HG03354 (cell line): ENCODE data around the gene EGF.
A peak's percentile ranks its signal among the peaks of the same experiment; 100 is the strongest.
"Not testable (repeated sequence)": the region's sequence is repeated elsewhere in the genome, so short reads cannot be mapped to it uniquely, and the experiment has no call there.

Source experiments
- ATAC-seq: cut with Tn5 transposase; IDR thresholded peaks from one replicate; pipeline ENCODE4 v1.9.1; 2021; ENCODE audit warnings: mild to moderate bottlenecking; ENCODE audit not compliant: unreplicated experiment, poor library complexity, severe bottlenecking

EGF gene

DNA sequence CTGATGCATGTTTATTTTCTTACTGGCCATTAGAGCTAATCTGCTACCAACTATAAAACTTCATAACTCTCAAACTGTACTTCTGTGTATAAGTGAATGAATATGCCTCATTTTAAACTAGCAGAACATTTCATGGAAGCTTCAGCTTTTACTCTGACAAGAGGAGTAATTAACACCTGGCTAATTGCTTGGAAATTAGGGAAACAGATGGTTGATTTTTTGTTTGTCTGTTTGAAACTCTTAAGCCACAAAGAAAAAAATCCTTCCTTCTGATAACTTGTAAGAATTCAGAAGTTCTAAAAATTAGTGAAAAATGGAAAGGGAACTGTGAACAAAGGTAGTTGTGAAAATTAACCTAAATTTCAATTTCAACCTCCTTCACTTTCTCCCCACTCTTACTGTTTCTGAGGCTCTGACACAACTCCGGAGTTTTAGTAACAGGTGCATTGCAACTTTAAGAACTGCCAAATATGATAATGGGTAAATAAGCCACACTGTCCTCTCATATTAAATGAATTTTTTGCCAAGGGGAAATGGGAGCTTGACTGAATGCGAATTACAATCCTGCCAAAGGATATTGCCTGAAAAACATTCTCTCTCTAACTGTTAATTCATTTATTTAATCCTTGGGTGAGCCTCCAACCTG lies 1.0 kb downstream of the EGF start:
- no peak for ATAC-seq

GRCh38 chr4:109914322-109914721 lies 1.6 kb downstream of the EGF start:
- ATAC-seq = no peak

- ATAC-seq = no peak
These were observed 2.8 kb downstream of the EGF start for GRCh38 chr4:109915385-109916026.

- no peak for ATAC-seq
These were observed 3.3 kb downstream of the EGF start for GRCh38 chr4:109916027-109916409.

DNA sequence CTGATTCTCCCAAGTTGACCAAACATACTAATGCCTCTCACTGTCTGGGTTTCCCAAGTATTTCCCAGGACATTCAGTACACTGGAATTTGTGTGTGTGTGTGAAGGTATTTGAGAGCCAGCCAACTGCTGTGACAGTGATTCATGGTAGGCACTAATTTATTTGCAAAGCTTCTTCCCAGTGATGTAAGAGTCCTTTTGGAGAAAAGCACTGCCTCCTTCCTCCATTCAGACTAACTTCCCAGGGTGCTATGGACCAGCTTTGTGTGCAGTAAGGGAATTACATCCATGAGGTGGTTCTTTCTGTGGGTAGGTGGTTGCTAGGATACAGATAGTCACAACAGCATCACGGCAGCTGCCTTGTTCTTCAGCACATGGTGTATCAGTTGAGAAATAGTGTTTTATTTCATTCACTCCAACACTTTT lies 8.7 kb downstream of the EGF start:
- ATAC-seq = no peak

- no peak for ATAC-seq
These were observed 12.7 kb downstream of the EGF start for GRCh38 chr4:109925396-109925795.

GRCh38 chr4:109928327-109929045 lies 15.8 kb downstream of the EGF start:
- ATAC-seq = no peak

GRCh38 chr4:109930464-109930863 lies 17.8 kb downstream of the EGF start:
- no peak for ATAC-seq

DNA sequence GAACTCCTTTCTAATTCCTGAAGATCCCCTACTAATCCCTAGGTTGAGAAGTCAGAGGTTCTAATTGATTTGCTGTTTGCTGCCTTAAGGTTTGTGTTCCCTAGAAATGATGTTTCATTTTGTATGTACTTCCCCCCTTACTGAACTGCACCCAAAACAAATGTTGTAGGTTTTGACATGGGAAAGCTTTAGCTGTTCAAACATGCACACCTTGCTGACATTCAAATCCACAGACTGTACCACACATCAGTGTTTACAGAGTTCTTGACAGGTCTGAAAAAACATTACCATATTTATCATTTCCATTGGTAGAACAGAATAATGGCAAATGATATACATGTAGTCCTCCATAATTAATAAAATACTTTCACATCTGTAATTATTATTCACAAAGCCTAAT lies 18.2 kb downstream of the EGF start:
- ATAC-seq = no peak

DNA sequence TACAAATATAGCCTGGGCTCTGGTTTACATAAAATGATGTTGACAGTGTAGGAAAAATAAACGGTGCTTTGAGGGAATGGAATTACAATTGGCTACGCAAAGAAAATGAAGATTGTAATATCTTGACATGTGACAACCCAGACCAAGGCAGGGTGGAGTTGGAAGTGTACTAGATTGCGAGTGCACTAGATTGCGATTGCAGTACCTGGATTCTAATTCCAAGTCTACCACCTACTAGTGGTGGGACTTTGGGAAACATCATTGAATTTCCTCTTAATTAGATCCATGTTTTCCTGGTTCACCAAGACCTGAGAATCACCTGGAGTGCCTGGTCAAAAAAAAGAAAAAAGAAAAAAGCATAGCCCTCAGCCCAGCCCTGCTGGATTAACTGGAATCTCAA lies 18.6 kb downstream of the EGF start:
- no peak for ATAC-seq

- ATAC-seq = not testable (repeated sequence)
These were observed 24.7 kb downstream of the EGF start for GRCh38 chr4:109937352-109937751.

- ATAC-seq = no peak
These were observed 26.5 kb downstream of the EGF start for GRCh38 chr4:109939190-109939589.

DNA sequence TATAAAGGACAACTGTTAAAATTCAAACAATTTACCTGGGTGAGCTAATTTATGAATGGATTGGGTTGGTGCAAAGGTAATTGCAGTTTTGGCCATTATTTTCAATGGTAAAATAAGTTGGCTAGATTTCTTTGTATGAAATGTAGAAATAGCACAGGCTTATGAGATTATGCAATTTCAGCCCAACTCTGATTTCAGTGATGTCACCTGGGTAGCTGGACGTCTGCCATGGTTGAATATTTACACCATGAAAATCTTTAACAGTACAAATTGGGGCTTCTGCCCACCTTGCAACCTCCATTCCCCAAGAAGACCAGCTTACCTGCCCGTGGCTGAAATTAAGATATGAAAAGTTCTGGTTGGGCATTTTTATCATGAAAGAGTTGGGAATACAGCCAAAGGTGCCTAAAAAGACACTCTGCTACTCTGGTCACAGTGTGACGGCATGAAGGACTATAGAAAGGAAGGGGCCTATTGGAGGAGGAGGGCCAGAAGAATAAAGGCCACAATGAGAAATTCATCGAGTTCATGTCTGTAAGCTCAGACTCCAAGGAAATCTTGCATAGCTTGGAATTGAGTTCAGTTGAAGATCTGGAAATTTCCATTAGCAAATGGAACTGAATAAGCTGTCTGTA lies 29.7 kb downstream of the EGF start:
- no peak for ATAC-seq

DNA sequence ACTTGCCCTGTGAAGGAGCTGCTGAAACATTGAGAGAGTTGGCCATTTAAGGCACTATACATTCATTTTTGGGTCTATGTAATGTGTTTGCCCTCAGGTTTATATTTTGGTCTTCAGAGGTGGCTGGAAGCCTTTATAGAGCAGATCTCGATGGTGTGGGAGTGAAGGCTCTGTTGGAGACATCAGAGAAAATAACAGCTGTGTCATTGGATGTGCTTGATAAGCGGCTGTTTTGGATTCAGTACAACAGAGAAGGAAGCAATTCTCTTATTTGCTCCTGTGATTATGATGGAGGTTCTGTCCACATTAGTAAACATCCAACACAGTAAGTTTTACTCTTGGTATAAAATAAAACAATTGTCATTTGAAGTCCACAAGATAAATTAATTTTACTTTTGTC lies 31.1 kb downstream of the EGF start:
- ATAC-seq = no peak

- no peak for ATAC-seq
These were observed 31.9 kb downstream of the EGF start for GRCh38 chr4:109944591-109944990.

GRCh38 chr4:109945056-109945455 lies 32.4 kb downstream of the EGF start:
- no peak for ATAC-seq

GRCh38 chr4:109946120-109946519 lies 33.4 kb downstream of the EGF start:
- no peak for ATAC-seq

GRCh38 chr4:109947457-109947856 lies 34.8 kb downstream of the EGF start:
- peak; percentile 76 for ATAC-seq

- ATAC-seq = peak; percentile 34
These were observed 35.2 kb downstream of the EGF start for GRCh38 chr4:109947918-109948317.

DNA sequence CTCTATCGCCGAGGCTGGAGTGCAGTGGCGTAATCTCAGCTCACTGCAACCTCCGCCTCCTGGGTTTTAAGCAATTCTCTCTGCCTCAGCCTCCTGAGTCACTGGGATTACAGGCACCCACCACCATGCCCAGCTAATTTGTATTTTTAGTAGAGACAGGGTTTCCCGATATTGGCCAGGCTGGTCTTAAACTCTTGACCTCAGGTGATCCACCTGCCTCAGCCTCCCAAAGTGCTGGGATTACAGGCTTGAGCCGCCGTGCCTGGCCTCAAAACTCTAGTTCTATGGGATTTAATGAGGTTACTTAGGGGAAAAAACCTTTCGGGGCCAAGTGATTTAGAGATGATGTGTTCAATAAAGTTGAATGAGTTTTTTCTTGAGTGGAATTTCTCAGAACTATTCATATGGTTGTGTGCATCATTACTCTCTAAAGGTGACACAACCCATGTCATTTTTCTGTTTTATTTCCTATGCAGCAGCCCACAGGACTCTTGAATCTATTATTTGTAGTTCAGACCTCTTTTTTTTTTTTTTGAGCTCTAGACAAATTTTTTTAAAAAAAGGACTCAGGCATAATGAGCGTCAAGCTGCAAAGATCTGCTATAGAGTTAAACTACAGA lies 36.5 kb downstream of the EGF start:
- not testable (repeated sequence) for ATAC-seq
